ENCODE measurements around the gene ADAM22.
"Not testable (repeated sequence)": the region's sequence is repeated elsewhere in the genome, so short reads cannot be mapped to it uniquely, and the experiment has no call there.

ADAM22 gene

DNA sequence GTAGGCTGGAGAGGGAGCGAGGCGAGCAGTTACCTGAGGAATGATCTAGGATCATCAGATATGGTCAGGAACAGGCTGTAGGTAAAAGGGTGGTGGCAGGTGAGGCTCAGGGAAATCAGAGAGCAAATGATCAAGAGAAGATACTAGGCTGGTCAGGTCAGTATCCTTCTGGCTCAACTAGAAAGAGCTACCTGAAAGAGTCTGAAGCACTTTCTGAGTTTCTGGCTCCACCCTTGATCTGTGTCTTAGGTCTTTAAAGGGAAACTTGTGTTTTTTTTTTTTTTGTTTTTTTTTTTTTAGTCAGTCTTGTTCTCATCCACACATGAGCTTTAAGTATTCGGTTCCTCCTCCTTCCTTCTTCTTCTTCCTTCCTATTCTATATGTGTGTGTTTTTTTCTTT is 10.5 kb downstream of the ADAM22 start:
- Histone ChIP-seq H3F3A (ENCODE audit: insufficient read depth) (no peaks in the 10 kb centered on the region; the same call in 1 of the 2 replicates), H3K27me3 (ENCODE audit: low read length) (no peaks in the 10 kb centered on the region), H4K20me1 (ENCODE audit: low read depth, low read length) (no peaks in the 10 kb centered on the region), H2AFZ (ENCODE audit: low read depth, low read length, severe bottlenecking) (no peak overlapping the region), H3K9me3 (ENCODE audit: insufficient read depth, low read length) (no peaks in the 10 kb centered on the region), H3K27ac (ENCODE audit: low read depth, low read length) (no peak overlapping the region), H3K4me3 (ENCODE audit: insufficient read depth, low read length, poor library complexity, severe bottlenecking) (no peak overlapping the region), H3K36me3 (ENCODE audit: low read length) (peaks cover 14% of the 10 kb centered on the region), H3K9ac (ENCODE audit: low read length) (no peak overlapping the region), H3K9me2 (replicated peaks; ENCODE audit: insufficient read depth, low read length) (no peaks in the 10 kb centered on the region), H3K79me2 (ENCODE audit: insufficient read depth, low read length) (no peaks in the 10 kb centered on the region), H3K4me2 (ENCODE audit: low read depth, low read length, poor library complexity, severe bottlenecking) (no peak overlapping the region)
- TF ChIP-seq, protein P1, sequence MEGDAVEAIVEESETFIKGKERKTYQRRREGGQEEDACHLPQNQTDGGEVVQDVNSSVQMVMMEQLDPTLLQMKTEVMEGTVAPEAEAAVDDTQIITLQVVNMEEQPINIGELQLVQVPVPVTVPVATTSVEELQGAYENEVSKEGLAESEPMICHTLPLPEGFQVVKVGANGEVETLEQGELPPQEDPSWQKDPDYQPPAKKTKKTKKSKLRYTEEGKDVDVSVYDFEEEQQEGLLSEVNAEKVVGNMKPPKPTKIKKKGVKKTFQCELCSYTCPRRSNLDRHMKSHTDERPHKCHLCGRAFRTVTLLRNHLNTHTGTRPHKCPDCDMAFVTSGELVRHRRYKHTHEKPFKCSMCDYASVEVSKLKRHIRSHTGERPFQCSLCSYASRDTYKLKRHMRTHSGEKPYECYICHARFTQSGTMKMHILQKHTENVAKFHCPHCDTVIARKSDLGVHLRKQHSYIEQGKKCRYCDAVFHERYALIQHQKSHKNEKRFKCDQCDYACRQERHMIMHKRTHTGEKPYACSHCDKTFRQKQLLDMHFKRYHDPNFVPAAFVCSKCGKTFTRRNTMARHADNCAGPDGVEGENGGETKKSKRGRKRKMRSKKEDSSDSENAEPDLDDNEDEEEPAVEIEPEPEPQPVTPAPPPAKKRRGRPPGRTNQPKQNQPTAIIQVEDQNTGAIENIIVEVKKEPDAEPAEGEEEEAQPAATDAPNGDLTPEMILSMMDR (IDR thresholded peaks at IDR 0.05; ENCODE audit: insufficient read depth, low read length, poor library complexity, severe bottlenecking), result no peak
- TF ChIP-seq EZH2phosphoT487 (conservative IDR thresholded peaks at IDR 0.05; ENCODE audit: low read length), result no peak

DNA sequence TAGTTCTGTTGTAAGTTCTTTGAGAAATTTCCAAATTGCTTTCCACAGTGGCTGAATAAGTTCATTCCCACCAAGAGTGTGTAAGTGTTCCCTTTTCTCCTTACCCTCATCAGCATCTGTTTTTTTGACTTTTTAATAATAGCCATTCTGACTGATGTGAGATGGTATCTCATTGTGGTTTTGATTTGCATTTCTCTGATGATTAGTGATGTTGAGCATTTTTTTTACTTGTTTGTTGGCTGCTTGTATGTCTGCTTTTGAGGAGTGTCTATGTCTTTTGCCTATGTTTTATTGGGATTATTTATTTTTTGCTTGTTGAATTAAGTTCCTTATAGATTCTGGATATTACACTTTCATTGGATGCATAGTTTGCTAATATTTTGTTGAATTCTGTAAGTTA is 11.9 kb downstream of the ADAM22 start:
- not testable (repeated sequence) for H3K9me3 ChIP-seq (ENCODE audit: insufficient read depth, low read length); H3K79me2 ChIP-seq (ENCODE audit: insufficient read depth, low read length); H4K20me1 ChIP-seq (ENCODE audit: low read depth, low read length)

DNA sequence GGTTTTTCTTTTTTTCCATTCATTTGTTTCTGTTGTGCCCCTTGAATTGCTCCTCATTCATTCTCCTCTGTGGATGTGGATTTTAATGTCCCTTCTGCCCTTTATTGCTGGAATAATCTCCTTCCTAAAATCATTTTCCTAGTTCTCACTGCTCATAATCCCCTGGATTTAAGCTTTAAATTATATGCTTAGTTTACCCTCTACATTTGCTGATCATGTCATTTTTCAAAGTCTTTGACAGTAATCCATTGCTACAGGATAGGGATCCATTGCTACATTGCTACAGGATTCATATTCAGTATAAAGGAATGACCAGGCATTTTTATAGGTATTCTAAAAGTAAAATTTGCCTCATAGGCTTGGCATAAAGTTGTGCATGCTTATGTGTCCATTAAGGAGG is 14.3 kb downstream of the ADAM22 start:
- Histone ChIP-seq H4K20me1 (ENCODE audit: low read depth, low read length) (no peaks in the 10 kb centered on the region), H3K4me3 (ENCODE audit: insufficient read depth, low read length, poor library complexity, severe bottlenecking) (no peak overlapping the region), H3K4me2 (ENCODE audit: low read depth, low read length, poor library complexity, severe bottlenecking) (no peak overlapping the region), H3F3A (ENCODE audit: insufficient read depth) (no peaks in the 10 kb centered on the region; the same call in 1 of the 2 replicates), H3K27ac (ENCODE audit: low read depth, low read length) (no peak overlapping the region), H3K9ac (ENCODE audit: low read length) (no peak overlapping the region), H3K27me3 (ENCODE audit: low read length) (no peaks in the 10 kb centered on the region), H3K36me3 (ENCODE audit: low read length) (peaks cover 2% of the 10 kb centered on the region; the same call in 1 of the 2 replicates), H3K79me2 (ENCODE audit: insufficient read depth, low read length) (no peaks in the 10 kb centered on the region), H3K9me3 (ENCODE audit: insufficient read depth, low read length) (no peaks in the 10 kb centered on the region), H2AFZ (ENCODE audit: low read depth, low read length, severe bottlenecking) (no peak overlapping the region), H3K9me2 (replicated peaks; ENCODE audit: insufficient read depth, low read length) (no peaks in the 10 kb centered on the region)
- TF ChIP-seq, protein P1 (IDR thresholded peaks at IDR 0.05; ENCODE audit: insufficient read depth, low read length, poor library complexity, severe bottlenecking), result no peak
- no peak for TF ChIP-seq EZH2phosphoT487 (conservative IDR thresholded peaks at IDR 0.05; ENCODE audit: low read length)

More for the DNA sequence above, 11.9 kb downstream of the ADAM22 start:
- H3K4me2 ChIP-seq (ENCODE audit: low read depth, low read length, poor library complexity, severe bottlenecking); H3K9ac ChIP-seq (ENCODE audit: low read length); H3K27me3 ChIP-seq (ENCODE audit: low read length); H3K4me3 ChIP-seq (ENCODE audit: insufficient read depth, low read length, poor library complexity, severe bottlenecking); H3K36me3 ChIP-seq (ENCODE audit: low read length); H3K9me2 ChIP-seq (replicated peaks; ENCODE audit: insufficient read depth, low read length); H3K27ac ChIP-seq (ENCODE audit: low read depth, low read length); H3F3A ChIP-seq (ENCODE audit: insufficient read depth); H2AFZ ChIP-seq (ENCODE audit: low read depth, low read length, severe bottlenecking): not testable (repeated sequence)

DNA sequence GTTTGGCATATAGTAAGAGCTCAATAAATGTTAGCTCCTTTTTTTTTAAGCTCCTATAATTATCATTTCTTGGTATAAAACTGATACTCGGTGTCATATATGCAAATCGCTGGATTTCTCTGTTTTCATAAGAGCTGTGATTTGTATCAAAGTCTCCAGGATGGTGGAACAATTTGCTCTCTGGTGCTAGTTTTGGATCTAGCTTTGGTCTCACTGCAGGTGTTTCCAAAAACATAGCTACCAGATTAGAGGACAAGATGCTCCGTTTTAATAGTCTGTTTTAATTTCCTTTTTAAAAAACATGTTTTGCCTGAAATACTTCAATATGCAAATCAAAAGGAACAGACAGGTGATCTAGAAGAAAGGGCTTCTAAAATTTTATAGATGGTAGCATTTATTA is 25.3 kb downstream of the ADAM22 start:
- H3K4me2 ChIP-seq (ENCODE audit: low read depth, low read length, poor library complexity, severe bottlenecking), result no peak overlapping the region
- H3K27me3 ChIP-seq (ENCODE audit: low read length), result no peaks in the 10 kb centered on the region
- H3K9ac ChIP-seq (ENCODE audit: low read length), result no peak overlapping the region
- TF ChIP-seq, protein P1 (IDR thresholded peaks at IDR 0.05; ENCODE audit: insufficient read depth, low read length, poor library complexity, severe bottlenecking), result no peak
- no peak for TF ChIP-seq EZH2phosphoT487 (conservative IDR thresholded peaks at IDR 0.05; ENCODE audit: low read length)
- H4K20me1 ChIP-seq (ENCODE audit: low read depth, low read length), result 0 out of 2 replicates have a peak, but pooled peaks cover 6% of the 10 kb centered on the region
- no peak overlapping the region for H2AFZ ChIP-seq (ENCODE audit: low read depth, low read length, severe bottlenecking)
- H3K79me2 ChIP-seq (ENCODE audit: insufficient read depth, low read length), result no peaks in the 10 kb centered on the region; the same call in 1 of the 2 replicates
- H3F3A ChIP-seq (ENCODE audit: insufficient read depth), result no peaks in the 10 kb centered on the region
- H3K9me2 ChIP-seq (replicated peaks; ENCODE audit: insufficient read depth, low read length), result no peaks in the 10 kb centered on the region
- H3K36me3 ChIP-seq (ENCODE audit: low read length), result no peaks in the 10 kb centered on the region; the same call in 1 of the 2 replicates
- no peak overlapping the region for H3K27ac ChIP-seq (ENCODE audit: low read depth, low read length)
- no peak overlapping the region for H3K4me3 ChIP-seq (ENCODE audit: insufficient read depth, low read length, poor library complexity, severe bottlenecking)
- H3K9me3 ChIP-seq (ENCODE audit: insufficient read depth, low read length), result no peaks in the 10 kb centered on the region
